ENCODE results near the gene ZNF189. TPM values are rescaled to one million over a fixed set of nuclear protein-coding genes. Genes with fewer than 3 reads are reported as not detected.

ZNF189 gene
- total and polyA plus RNA-seq, 4 donors = 26.2 to 50.0 (median 37.5) TPM

- no peak for DNase-seq (ENCODE audit: low read depth in 4 of 6, low spot score in 6 of 6)
- H3K36me3 ChIP-seq (ENCODE audit: control insufficient read depth, insufficient read depth, low read length) = no peaks in the 10 kb centered on the region
- no peak overlapping the region for H3K27ac ChIP-seq (ENCODE audit: low read depth, low read length)
- no peaks in the 10 kb centered on the region for H3K4me1 ChIP-seq (ENCODE audit: control insufficient read depth, insufficient read depth, low read length)
- no peaks in the 10 kb centered on the region for H3K27me3 ChIP-seq (ENCODE audit: control insufficient read depth, insufficient read depth, low read length)
- peaks cover 2% of the 10 kb centered on the region for H3K9me3 ChIP-seq (ENCODE audit: control insufficient read depth, insufficient read depth, low read length)
- H3K4me3 ChIP-seq (ENCODE audit: low read depth, low read length) = no peak overlapping the region
Observed at GRCh38 chr9:101414839-101415238, 16.2 kb downstream of the ZNF189 start.

GRCh38 chr9:101415578-101415977 is 16.9 kb downstream of the ZNF189 start:
- Histone ChIP-seq H3K4me3 (ENCODE audit: low read depth, low read length) (no peak overlapping the region), H3K27ac (ENCODE audit: low read depth, low read length) (no peak overlapping the region), H3K36me3 (ENCODE audit: control insufficient read depth, insufficient read depth, low read length) (no peaks in the 10 kb centered on the region), H3K4me1 (ENCODE audit: control insufficient read depth, insufficient read depth, low read length) (no peaks in the 10 kb centered on the region), H3K27me3 (ENCODE audit: control insufficient read depth, insufficient read depth, low read length) (no peaks in the 10 kb centered on the region), H3K9me3 (ENCODE audit: control insufficient read depth, insufficient read depth, low read length) (peaks cover 2% of the 10 kb centered on the region)
- DNase-seq (ENCODE audit: low read depth in 4 of 6, low spot score in 6 of 6) = no peak

- no peak for DNase-seq (ENCODE audit: low read depth in 4 of 6, low spot score in 6 of 6)
- Histone ChIP-seq H3K9me3 (ENCODE audit: control insufficient read depth, insufficient read depth, low read length) (peaks cover 2% of the 10 kb centered on the region), H3K27me3 (ENCODE audit: control insufficient read depth, insufficient read depth, low read length) (no peaks in the 10 kb centered on the region), H3K36me3 (ENCODE audit: control insufficient read depth, insufficient read depth, low read length) (no peaks in the 10 kb centered on the region), H3K4me3 (ENCODE audit: low read depth, low read length) (no peak overlapping the region), H3K4me1 (ENCODE audit: control insufficient read depth, insufficient read depth, low read length) (no peaks in the 10 kb centered on the region), H3K27ac (ENCODE audit: low read depth, low read length) (no peak overlapping the region)
Observed at GRCh38 chr9:101417389-101417788, 18.7 kb downstream of the ZNF189 start.

GRCh38 chr9:101417977-101418376 is 19.3 kb downstream of the ZNF189 start:
- Histone ChIP-seq H3K27ac (ENCODE audit: low read depth, low read length) (no peak overlapping the region), H3K9me3 (ENCODE audit: control insufficient read depth, insufficient read depth, low read length) (peaks cover 2% of the 10 kb centered on the region), H3K36me3 (ENCODE audit: control insufficient read depth, insufficient read depth, low read length) (no peaks in the 10 kb centered on the region), H3K4me3 (ENCODE audit: low read depth, low read length) (no peak overlapping the region), H3K4me1 (ENCODE audit: control insufficient read depth, insufficient read depth, low read length) (no peaks in the 10 kb centered on the region), H3K27me3 (ENCODE audit: control insufficient read depth, insufficient read depth, low read length) (no peaks in the 10 kb centered on the region)
- DNase-seq (ENCODE audit: low read depth in 4 of 6, low spot score in 6 of 6) = no peak

GRCh38 chr9:101418518-101419430 is 20.1 kb downstream of the ZNF189 start:
- DNase-seq (ENCODE audit: low read depth in 4 of 6, low spot score in 6 of 6) = no peak
- peaks cover 2% of the 10 kb centered on the region for H3K9me3 ChIP-seq (ENCODE audit: control insufficient read depth, insufficient read depth, low read length)
- no peaks in the 10 kb centered on the region for H3K27me3 ChIP-seq (ENCODE audit: control insufficient read depth, insufficient read depth, low read length)
- no peak overlapping the region for H3K4me3 ChIP-seq (ENCODE audit: low read depth, low read length)
- no peaks in the 10 kb centered on the region for H3K4me1 ChIP-seq (ENCODE audit: control insufficient read depth, insufficient read depth, low read length)
- 82% methylated on average over 5 of the region's 7 CpGs for WGBS (ENCODE audit: insufficient coverage)
- no peak overlapping the region for H3K27ac ChIP-seq (ENCODE audit: low read depth, low read length)
- no peaks in the 10 kb centered on the region for H3K36me3 ChIP-seq (ENCODE audit: control insufficient read depth, insufficient read depth, low read length)

GRCh38 chr9:101419863-101420262 is 21.2 kb downstream of the ZNF189 start:
- WGBS (ENCODE audit: insufficient coverage) = 100% methylated on average over 1 of the region's 2 CpGs
- no peak for DNase-seq (ENCODE audit: low read depth in 4 of 6, low spot score in 6 of 6)
- Histone ChIP-seq H3K4me3 (ENCODE audit: low read depth, low read length) (no peak overlapping the region), H3K9me3 (ENCODE audit: control insufficient read depth, insufficient read depth, low read length) (peaks cover 2% of the 10 kb centered on the region), H3K27me3 (ENCODE audit: control insufficient read depth, insufficient read depth, low read length) (no peaks in the 10 kb centered on the region), H3K27ac (ENCODE audit: low read depth, low read length) (no peak overlapping the region), H3K4me1 (ENCODE audit: control insufficient read depth, insufficient read depth, low read length) (no peaks in the 10 kb centered on the region), H3K36me3 (ENCODE audit: control insufficient read depth, insufficient read depth, low read length) (no peaks in the 10 kb centered on the region)

GRCh38 chr9:101421653-101422065 is 23.0 kb downstream of the ZNF189 start:
- DNase-seq (ENCODE audit: low read depth in 4 of 6, low spot score in 6 of 6) = no peak
- Histone ChIP-seq H3K27ac (ENCODE audit: low read depth, low read length) (no peak overlapping the region), H3K27me3 (ENCODE audit: control insufficient read depth, insufficient read depth, low read length) (no peaks in the 10 kb centered on the region), H3K9me3 (ENCODE audit: control insufficient read depth, insufficient read depth, low read length) (no peaks in the 10 kb centered on the region), H3K4me3 (ENCODE audit: low read depth, low read length) (no peak overlapping the region), H3K36me3 (ENCODE audit: control insufficient read depth, insufficient read depth, low read length) (no peaks in the 10 kb centered on the region), H3K4me1 (ENCODE audit: control insufficient read depth, insufficient read depth, low read length) (no peaks in the 10 kb centered on the region)
- 76% methylated on average over 3 of the region's 5 CpGs for WGBS (ENCODE audit: insufficient coverage)

GRCh38 chr9:101427358-101427757 is 28.7 kb downstream of the ZNF189 start:
- H3K27me3 ChIP-seq (ENCODE audit: control insufficient read depth, insufficient read depth, low read length) = no peaks in the 10 kb centered on the region
- H3K27ac ChIP-seq (ENCODE audit: low read depth, low read length) = no peak overlapping the region
- H3K9me3 ChIP-seq (ENCODE audit: control insufficient read depth, insufficient read depth, low read length) = no peaks in the 10 kb centered on the region
- H3K36me3 ChIP-seq (ENCODE audit: control insufficient read depth, insufficient read depth, low read length) = no peaks in the 10 kb centered on the region
- DNase-seq (ENCODE audit: low read depth in 4 of 6, low spot score in 6 of 6) = no peak
- WGBS (ENCODE audit: insufficient coverage) = 97% methylated on average over 7 of the region's 8 CpGs
- H3K4me3 ChIP-seq (ENCODE audit: low read depth, low read length) = no peak overlapping the region
- H3K4me1 ChIP-seq (ENCODE audit: control insufficient read depth, insufficient read depth, low read length) = no peaks in the 10 kb centered on the region

- H3K4me1 ChIP-seq (ENCODE audit: control insufficient read depth, insufficient read depth, low read length) = no peaks in the 10 kb centered on the region
- H3K27me3 ChIP-seq (ENCODE audit: control insufficient read depth, insufficient read depth, low read length) = no peaks in the 10 kb centered on the region
- WGBS (ENCODE audit: insufficient coverage) = no CpG with 5 or more reads among the region's 3 CpGs
- no peaks in the 10 kb centered on the region for H3K9me3 ChIP-seq (ENCODE audit: control insufficient read depth, insufficient read depth, low read length)
- no peak for DNase-seq (ENCODE audit: low read depth in 4 of 6, low spot score in 6 of 6)
- no peak overlapping the region for H3K4me3 ChIP-seq (ENCODE audit: low read depth, low read length)
- H3K36me3 ChIP-seq (ENCODE audit: control insufficient read depth, insufficient read depth, low read length) = no peaks in the 10 kb centered on the region
- H3K27ac ChIP-seq (ENCODE audit: low read depth, low read length) = no peak overlapping the region
Observed at GRCh38 chr9:101427957-101428655, 29.5 kb downstream of the ZNF189 start.

GRCh38 chr9:101428909-101429308 is 30.3 kb downstream of the ZNF189 start:
- DNase-seq (ENCODE audit: low read depth in 4 of 6, low spot score in 6 of 6) = no peak
- 74% methylated on average over 2 of the region's 3 CpGs for WGBS (ENCODE audit: insufficient coverage)
- Histone ChIP-seq H3K27me3 (ENCODE audit: control insufficient read depth, insufficient read depth, low read length) (no peaks in the 10 kb centered on the region), H3K9me3 (ENCODE audit: control insufficient read depth, insufficient read depth, low read length) (no peaks in the 10 kb centered on the region), H3K4me1 (ENCODE audit: control insufficient read depth, insufficient read depth, low read length) (no peaks in the 10 kb centered on the region), H3K4me3 (ENCODE audit: low read depth, low read length) (no peak overlapping the region), H3K36me3 (ENCODE audit: control insufficient read depth, insufficient read depth, low read length) (no peaks in the 10 kb centered on the region), H3K27ac (ENCODE audit: low read depth, low read length) (no peak overlapping the region)
